Measurements from ENCODE around the gene CAPZB.

The CAPZB gene

GRCh38 chr1:19438516-19439195 lies 46.7 kb downstream of the CAPZB start:
- no peak overlapping the region for H3K4me3 ChIP-seq (replicated peaks in 1 of 2; ENCODE audit: low read depth in 2 of 2, low read length in 2 of 2)
- TF ChIP-seq CTCF (IDR thresholded peaks at IDR 0.05; ENCODE audit: low read depth, low read length) = no peak
- no peak for DNase-seq (ENCODE audit: low read depth in 2 of 2)

- TF ChIP-seq CTCF (IDR thresholded peaks at IDR 0.05; ENCODE audit: low read depth, low read length) = no peak
- peak; percentile 77 to 98 for DNase-seq (ENCODE audit: low read depth in 2 of 2)
- no peak overlapping the region for H3K4me3 ChIP-seq (replicated peaks in 1 of 2; ENCODE audit: low read depth in 2 of 2, low read length in 2 of 2)
Observed at GRCh38 chr1:19437891-19438294, 47.4 kb downstream of the CAPZB start.

DNA sequence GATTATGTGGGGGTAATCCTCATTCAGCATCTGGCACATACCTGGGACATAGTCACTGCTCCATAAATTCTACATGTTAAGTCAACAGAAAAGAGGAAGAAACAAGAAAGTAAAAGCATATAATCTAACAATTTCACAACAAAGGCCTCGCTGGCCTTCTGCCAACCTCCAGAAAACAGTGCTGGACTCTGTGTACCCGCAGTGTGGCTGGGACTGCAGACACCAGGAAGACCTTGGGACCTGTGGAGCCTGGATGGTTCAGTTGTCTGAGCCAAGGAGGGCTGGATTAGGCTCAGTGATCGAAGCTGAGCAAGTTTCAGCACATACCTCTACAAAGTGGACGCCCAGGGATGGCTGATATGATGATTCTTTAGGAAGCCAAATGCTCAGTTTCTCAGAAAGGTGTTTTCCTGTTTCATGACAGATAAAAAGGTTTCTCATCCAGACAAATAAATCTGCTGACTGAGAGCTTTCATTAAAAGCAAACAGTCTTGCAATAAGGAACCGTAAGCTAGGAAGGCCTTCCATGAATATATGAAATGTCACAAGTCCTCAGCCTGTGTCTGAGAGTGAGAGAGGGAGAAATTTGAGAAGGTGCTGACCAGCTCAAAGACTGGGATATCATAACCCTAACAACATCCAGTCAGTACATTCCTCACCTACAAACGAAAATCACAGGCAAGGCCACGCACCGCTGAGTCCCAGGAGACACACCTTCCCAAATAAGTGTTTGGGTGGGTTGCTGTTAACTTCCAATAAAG lies 48.4 kb downstream of the CAPZB start:
- no peak overlapping the region for H3K4me3 ChIP-seq (replicated peaks in 1 of 2; ENCODE audit: low read depth in 2 of 2, low read length in 2 of 2)
- DNase-seq (ENCODE audit: low read depth in 2 of 2) = peak; percentile 77 to 83
- no peak for TF ChIP-seq CTCF (IDR thresholded peaks at IDR 0.05; ENCODE audit: low read depth, low read length)

DNA sequence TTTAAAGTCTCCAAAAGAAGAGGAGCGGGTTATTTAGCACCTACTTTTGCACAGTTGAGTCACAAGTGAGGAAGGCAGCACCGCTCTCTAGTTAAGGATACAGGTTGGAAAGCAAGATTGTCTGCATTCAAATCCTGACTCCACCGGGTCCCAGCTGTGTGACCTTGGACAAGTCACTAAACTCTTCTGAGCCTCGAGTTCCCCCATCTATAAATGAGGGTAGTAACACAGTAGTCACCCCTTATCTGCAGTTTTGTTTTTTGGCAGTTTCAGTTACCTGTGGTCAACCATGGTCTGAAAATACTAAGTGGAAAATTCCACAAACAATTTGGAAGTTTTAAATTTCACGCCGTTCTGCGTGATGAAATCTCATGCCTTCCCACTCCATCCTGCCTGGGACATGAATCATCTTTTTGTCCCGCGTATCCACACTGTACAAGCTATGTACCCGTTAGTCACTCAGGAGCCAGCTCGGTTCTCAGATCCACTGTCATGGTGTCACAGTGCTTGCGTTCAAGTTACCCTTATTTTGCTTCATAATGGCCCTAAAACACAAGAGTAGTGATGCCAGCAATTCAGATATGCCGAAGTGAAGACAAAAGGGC lies 49.4 kb downstream of the CAPZB start:
- no peak overlapping the region for H3K4me3 ChIP-seq (replicated peaks in 1 of 2; ENCODE audit: low read depth in 2 of 2, low read length in 2 of 2)
- no peak for TF ChIP-seq CTCF (IDR thresholded peaks at IDR 0.05; ENCODE audit: low read depth, low read length)
- peak; percentile 66 to 84 for DNase-seq (ENCODE audit: low read depth in 2 of 2)

GRCh38 chr1:19435181-19435580 lies 50.2 kb downstream of the CAPZB start:
- DNase-seq (ENCODE audit: low read depth in 2 of 2) = peak; percentile 77 to 94
- no peak for TF ChIP-seq CTCF (IDR thresholded peaks at IDR 0.05; ENCODE audit: low read depth, low read length)

GRCh38 chr1:19433719-19433998 lies 51.7 kb downstream of the CAPZB start:
- no peak for TF ChIP-seq CTCF (IDR thresholded peaks at IDR 0.05; ENCODE audit: low read depth, low read length)
- H3K4me3 ChIP-seq (replicated peaks in 1 of 2; ENCODE audit: low read depth in 2 of 2, low read length in 2 of 2) = no peak overlapping the region
- no peak for DNase-seq (ENCODE audit: low read depth in 2 of 2)

More at GRCh38 chr1:19435181-19435580, 50.2 kb downstream of the CAPZB start:
- no peak overlapping the region for H3K4me3 ChIP-seq (replicated peaks in 1 of 2; ENCODE audit: low read depth in 2 of 2, low read length in 2 of 2)

All from cardiac fibroblast (primary cell).